Coronary artery (tissue), 2 donors: ENCODE measurements around the gene CCND2.
A peak's percentile ranks its signal among the peaks of the same experiment; 100 is the strongest.

Source experiments
- DNase-seq: peaks from one replicate; pipeline ENCODE4 v3.0.0-alpha.2; 2017; ENCODE audit warnings: low spot score
- H3K27ac ChIP-seq, 2 donors: fragments of 200-600 bp; sonication (generic); one replicate each; pipeline ENCODE4 v1.5.1; 2016 to 2019
- H3K4me3 ChIP-seq: fragments of 200-600 bp; sonication (generic); 2 replicates; pipeline ENCODE4 v1.5.1; 2016; ENCODE audit warnings: mild to moderate bottlenecking, moderate library complexity
- TF ChIP-seq, protein P1 (sequence below): fragments of 200-600 bp; sonication (generic); IDR thresholded peaks from one replicate; pipeline ENCODE4 v1.5.1; 2019; ENCODE audit warnings: antibody characterized with exemption

Gene CCND2

DNA sequence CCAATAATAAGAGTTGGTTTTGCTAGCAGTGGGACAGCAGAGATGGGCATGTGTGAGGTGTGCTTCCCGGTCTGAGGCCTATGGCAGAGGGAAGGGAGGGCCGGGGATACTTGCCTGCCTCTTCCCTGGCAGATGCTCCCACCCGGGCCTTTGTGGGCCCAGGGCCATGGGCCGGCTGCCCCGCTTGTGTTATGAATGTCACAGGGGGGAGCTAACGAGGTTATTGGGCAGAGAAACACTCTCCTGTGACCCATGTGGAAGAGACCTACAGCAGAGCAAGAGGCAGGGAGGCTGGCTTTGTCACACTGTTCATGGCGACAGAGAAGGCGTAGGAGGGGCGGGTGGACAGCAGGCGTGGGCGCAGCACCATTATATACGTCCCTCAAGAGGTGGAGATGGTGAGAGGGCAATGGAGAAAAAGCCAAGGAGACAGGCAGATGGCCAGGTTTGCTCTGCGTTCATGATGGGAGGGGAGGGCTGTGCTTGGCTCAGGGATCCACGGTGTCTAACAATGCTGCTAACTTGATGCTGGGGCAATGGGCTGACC lies 13.3 kb downstream of the CCND2 start:
- DNase-seq = no peak
- H3K4me3 ChIP-seq = no peak overlapping the region
- TF ChIP-seq, protein P1, sequence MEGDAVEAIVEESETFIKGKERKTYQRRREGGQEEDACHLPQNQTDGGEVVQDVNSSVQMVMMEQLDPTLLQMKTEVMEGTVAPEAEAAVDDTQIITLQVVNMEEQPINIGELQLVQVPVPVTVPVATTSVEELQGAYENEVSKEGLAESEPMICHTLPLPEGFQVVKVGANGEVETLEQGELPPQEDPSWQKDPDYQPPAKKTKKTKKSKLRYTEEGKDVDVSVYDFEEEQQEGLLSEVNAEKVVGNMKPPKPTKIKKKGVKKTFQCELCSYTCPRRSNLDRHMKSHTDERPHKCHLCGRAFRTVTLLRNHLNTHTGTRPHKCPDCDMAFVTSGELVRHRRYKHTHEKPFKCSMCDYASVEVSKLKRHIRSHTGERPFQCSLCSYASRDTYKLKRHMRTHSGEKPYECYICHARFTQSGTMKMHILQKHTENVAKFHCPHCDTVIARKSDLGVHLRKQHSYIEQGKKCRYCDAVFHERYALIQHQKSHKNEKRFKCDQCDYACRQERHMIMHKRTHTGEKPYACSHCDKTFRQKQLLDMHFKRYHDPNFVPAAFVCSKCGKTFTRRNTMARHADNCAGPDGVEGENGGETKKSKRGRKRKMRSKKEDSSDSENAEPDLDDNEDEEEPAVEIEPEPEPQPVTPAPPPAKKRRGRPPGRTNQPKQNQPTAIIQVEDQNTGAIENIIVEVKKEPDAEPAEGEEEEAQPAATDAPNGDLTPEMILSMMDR = no peak
- no peak overlapping the region for H3K27ac ChIP-seq

DNA sequence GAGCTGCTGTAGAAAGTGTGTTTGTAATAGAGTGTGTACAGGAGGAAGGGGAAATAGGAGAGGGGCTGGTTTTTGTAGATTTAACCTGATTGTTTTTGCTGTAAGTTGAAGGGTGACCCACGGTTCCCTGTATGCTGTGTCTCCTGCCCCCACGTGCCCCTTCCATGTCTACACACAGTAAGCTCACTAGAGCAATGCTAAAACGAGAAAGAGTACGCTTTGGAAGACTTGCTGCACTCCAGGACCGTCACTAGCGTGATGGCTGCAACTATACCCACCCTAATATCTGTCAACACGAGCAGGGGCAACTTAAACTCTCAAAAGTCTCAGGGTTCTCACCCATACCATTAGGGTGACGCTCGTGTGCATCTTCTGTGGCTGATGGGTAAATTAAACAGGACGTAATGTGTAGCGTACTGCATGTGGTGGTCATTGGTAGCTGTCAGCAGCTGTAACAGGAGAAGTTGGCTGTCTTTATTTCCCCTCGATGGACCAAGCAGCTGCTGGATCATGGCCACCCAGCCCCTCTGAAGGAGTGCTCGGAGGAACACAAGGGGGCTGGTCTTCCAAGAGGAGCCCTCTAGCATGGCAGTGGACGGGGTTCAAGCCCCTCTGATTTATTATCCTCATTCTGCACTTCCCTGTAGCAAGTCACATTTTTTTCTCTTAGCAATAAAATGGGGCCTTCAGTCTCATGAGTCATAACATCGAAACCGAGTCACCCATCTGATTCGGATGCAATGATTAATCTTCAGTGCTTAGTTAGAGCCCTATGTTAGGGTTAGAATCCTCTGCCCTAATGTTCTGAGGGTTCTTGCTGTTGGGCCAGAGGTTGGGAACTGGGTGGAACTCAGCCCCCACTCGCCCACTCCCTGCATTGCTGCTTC lies 14.0 kb downstream of the CCND2 start:
- no peak for DNase-seq
- peak overlapping the region in 1 of 2 donors; percentile 13 for H3K27ac ChIP-seq

DNA sequence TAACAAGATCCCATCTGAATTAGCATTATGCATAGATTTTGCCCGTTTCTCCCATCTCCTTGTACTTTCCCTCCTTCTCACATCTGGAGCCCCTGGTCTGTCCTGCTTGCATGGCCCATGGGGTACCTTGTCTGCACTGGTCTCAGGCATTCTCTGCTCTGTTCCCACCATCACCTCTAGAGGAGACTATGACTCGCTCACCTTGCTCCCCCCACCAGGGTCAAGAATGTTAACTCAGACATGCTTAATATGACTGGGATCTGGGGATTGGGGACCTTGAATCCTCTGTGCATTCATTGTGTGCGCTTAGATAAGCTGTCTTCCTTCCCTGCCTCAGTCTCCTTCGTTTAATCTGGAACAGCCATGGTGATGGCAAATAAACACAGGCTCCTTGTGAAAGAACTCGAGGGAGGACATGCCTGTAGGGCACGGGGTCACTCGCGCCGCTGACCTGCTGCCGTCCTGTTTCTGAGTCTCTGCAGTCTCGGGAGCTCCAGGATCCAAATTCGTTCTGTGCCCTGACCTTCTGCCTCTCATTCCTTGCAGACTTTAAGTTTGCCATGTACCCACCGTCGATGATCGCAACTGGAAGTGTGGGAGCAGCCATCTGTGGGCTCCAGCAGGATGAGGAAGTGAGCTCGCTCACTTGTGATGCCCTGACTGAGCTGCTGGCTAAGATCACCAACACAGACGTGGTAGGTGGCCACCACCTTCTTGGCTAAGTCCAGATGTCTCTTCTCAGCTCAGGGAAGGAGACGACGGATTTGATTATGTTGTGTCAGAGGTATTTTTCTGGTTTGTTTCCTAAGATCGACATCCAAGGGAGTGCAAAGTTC lies 15.0 kb downstream of the CCND2 start:
- no peak for DNase-seq
- TF ChIP-seq, protein P1 = no peak
- H3K4me3 ChIP-seq = peak overlapping the region; percentile 24
- H3K27ac ChIP-seq = peak overlapping the region in 1 of 2 donors; percentile 67

More for the DNA sequence above, 14.0 kb downstream of the CCND2 start:
- TF ChIP-seq, protein P1 = no peak
- peak overlapping the region; percentile 9 for H3K4me3 ChIP-seq

DNA sequence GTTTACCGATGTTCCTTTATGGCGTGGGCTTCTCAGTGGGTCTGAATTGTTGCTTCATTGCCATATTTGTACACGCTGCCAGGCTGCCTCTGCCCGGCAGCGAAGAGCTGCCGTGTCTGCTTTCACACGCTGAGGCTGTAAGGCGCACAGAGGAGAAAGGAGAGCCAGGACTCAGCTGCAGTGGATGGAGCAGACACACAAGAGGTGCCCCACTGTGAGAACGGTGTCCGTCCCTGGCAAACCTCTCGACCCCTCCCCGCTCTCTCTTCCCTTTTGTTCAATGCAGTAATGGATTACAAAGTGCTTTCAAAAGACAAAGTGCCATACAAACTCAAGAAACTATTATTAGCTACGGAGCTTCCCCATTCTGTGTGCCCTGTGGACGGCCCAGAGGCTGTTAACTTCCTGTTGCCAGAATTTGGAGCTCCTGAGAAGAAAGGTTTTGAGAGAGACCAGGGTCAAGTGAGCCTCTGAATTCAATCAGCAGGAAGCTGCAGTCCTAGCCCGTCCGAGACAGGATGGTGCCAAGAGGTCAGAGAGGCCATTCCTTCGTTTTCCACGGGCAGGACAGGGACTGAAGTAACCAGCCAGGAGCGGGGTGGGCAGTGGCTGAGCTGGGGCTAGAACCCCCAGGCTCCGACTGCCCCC lies 15.8 kb downstream of the CCND2 start:
- peak overlapping the region in 1 of 2 donors; percentile 67 for H3K27ac ChIP-seq

DNA sequence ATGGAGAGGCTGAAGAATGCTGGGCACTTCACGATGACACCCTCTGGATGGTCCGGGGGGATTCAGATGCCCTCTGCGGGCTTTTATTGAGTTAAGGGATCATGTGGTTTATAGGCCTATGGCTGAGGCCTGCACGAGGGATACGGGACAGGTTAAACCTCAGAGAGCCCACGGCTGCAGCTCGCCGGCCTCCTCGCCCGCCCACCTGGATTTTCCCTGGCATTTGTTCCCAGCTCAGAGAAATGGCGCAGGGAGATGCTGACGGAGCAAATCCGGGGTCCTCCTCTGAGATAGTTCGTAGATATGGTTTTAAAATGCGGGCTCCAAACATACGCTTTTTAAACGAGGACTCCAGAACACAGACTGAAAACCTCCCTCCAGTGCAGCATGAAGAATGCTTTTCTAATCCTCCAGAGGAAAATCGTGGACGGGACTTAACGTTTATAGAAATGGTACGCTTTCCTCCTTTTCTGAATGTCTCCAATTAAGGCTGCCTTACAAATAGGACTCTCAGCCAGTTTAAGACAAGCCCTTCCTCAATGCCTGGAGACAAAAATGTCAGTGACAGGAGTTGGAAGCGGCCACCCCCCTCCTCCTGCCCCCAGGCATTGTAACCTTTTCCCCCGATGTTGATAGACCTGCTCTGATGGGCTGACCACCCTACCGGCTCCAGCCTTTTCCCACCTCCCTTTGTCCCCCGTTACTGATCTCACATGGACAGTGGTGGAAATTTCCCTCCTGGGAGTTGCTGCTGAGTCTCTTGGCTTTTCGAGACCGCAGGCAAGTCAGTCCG lies 16.6 kb downstream of the CCND2 start:
- H3K27ac ChIP-seq = peak overlapping the region in 1 of 2 donors; percentile 67
- TF ChIP-seq, protein P1 = no peak
- no peak for DNase-seq
- no peak overlapping the region for H3K4me3 ChIP-seq

More for the DNA sequence above, 15.8 kb downstream of the CCND2 start:
- no peak for DNase-seq
- TF ChIP-seq, protein P1 = no peak
- peak overlapping the region; percentile 24 for H3K4me3 ChIP-seq
